ENCODE data around the gene PIGB. TPM values are rescaled to one million over a fixed set of nuclear protein-coding genes. Genes with fewer than 3 reads are reported as not detected.
"Not testable (repeated sequence)": the region's sequence is repeated elsewhere in the genome, so short reads cannot be mapped to it uniquely, and the experiment has no call there.

Gene PIGB
- total and polyA plus RNA-seq, 2 of the 8 experiments (the other 6 are each of a cell fraction or from before 2014, with no cell fraction given) = 4.3 to 11.7 TPM

GRCh38 chr15:55302801-55303200 lies 16.2 kb upstream of the PIGB start:
- H4K20me1 ChIP-seq (replicated peaks in 1 of 2; ENCODE audit: control insufficient read depth in 1 of 2, insufficient read depth in 2 of 2, low read length in 2 of 2); H3K56ac ChIP-seq (replicated peaks; ENCODE audit: insufficient read length, low read depth, low read length); H3K4ac ChIP-seq (replicated peaks; ENCODE audit: insufficient read length, low read depth, low read length); H2BK12ac ChIP-seq (ENCODE audit: low read depth, low read length); H3K23me2 ChIP-seq (ENCODE audit: low read depth, low read length); FAIRE-seq; H4K5ac ChIP-seq (ENCODE audit: insufficient read length, low read depth, low read length); H2AK5ac ChIP-seq (ENCODE audit: low read depth, low read length); H3K4me1 ChIP-seq (replicated peaks in 1 of 4; ENCODE audit: control insufficient read depth in 3 of 4, insufficient read depth in 4 of 4, low read length in 3 of 4); POLR2A ChIA-PET (ENCODE audit: partially characterized antibody); H2BK120ac ChIP-seq (replicated peaks; ENCODE audit: low read depth, low read length); H3K9ac ChIP-seq (replicated peaks in 1 of 4; ENCODE audit: extremely low read depth in 1 of 4, low read depth in 3 of 4, low read length in 3 of 4); H4K91ac ChIP-seq (replicated peaks; ENCODE audit: insufficient read length, low read length); H3K23ac ChIP-seq (ENCODE audit: insufficient read length); H3K27ac ChIP-seq (ENCODE audit: low read depth, low read length); H2BK15ac ChIP-seq (ENCODE audit: low read length); H3K18ac ChIP-seq (ENCODE audit: extremely low read depth, low read length); H3K36me3 ChIP-seq (ENCODE audit: control insufficient read depth in 2 of 4, insufficient read depth in 4 of 4, low read length in 3 of 4); H3K14ac ChIP-seq (ENCODE audit: insufficient read length); H3K27me3 ChIP-seq (replicated peaks in 1 of 4; ENCODE audit: control insufficient read depth in 3 of 4, extremely low read depth in 1 of 4, insufficient read depth in 3 of 4, low read length in 3 of 4); H3K79me2 ChIP-seq (ENCODE audit: control insufficient read depth in 1 of 2, insufficient read depth in 2 of 2, low read length in 2 of 2); H3K79me1 ChIP-seq (ENCODE audit: low read depth, low read length); H3K4me3 ChIP-seq (ENCODE audit: extremely low read depth in 1 of 4, insufficient read depth in 2 of 4, low read depth in 3 of 4, low read length in 4 of 4); CTCF ChIA-PET (ENCODE audit: partially characterized antibody); H3K4me2 ChIP-seq (ENCODE audit: insufficient read depth in 1 of 2, low read depth in 2 of 2, low read length in 2 of 2); H2BK20ac ChIP-seq (ENCODE audit: low read length); DNase-seq (ENCODE audit: low read depth in 1 of 2, low spot score in 2 of 2); H2BK5ac ChIP-seq (ENCODE audit: low read depth, low read length); H4K8ac ChIP-seq (ENCODE audit: extremely low read depth, insufficient read depth, low read length); H2AFZ ChIP-seq (ENCODE audit: low read length): not testable (repeated sequence)
- H3K9me3 ChIP-seq (ENCODE audit: insufficient read depth in 2 of 2, low read depth in 1 of 2, low read length in 1 of 2) = peaks cover 6 to 15% of the 10 kb centered on the region in 2 experiments; a peak in 3 of 4 replicates
- WGBS, 2 experiments (ENCODE audit: extremely low coverage in 1 of 2, insufficient coverage in 1 of 2, insufficient read length in 1 of 2, insufficient replicate concordance in 2 of 2, low coverage in 1 of 2, low lambda C conversion rate in 2 of 2, missing lambda C conversion rate in 1 of 2) = no CpG with 5 or more reads among the region's 32 CpGs

Data from H1 (cell line).